GM03348 (cell line): ENCODE data around the gene KMT2D.
"Not testable (repeated sequence)": the region's sequence is repeated elsewhere in the genome, so short reads cannot be mapped to it uniquely, and the experiment has no call there.

ENCODE experiments used
- DNase-seq: peaks from one replicate; pipeline ENCODE4 v3.0.0; 2012; ENCODE audit warnings: low spot score

Gene KMT2D

DNA sequence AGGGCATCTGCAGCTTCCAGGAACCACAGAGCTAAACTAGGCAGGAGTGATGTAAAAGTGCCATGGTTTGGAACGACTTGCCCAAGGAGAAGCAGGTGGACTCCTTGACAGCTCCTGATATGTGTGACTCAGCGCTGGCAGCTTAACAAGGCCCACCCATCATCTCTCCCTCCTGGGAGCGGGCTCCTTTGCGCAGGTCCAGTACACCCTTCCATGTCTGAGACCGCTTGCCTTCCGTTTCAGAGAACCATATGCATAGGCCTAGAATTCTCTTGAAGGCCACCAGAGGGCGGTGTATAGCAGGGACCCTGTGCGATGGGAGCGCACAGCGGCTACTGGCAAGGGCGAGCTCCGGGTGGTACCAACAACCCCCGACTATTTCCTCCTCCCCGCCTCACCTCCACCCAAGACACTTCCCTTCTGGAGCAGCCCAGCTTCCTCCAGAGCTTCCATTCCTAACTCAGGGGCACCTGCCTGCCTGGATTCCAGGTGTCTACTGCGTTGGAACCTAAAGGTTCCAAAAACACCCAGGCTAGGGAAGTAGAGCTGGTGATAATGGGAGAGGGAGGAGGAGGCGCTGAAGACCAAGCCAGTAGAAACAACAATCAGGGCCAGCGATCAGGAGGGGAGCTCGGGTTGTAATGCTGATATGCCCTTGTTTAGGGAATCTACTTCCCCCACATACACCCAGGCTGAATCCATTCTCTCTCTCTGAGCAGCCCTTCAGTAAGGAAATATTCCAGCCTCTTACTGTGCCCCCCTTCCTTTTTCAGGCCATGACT, 27.7 kb upstream of the KMT2D start:
- peak; percentile 89 for DNase-seq

DNA sequence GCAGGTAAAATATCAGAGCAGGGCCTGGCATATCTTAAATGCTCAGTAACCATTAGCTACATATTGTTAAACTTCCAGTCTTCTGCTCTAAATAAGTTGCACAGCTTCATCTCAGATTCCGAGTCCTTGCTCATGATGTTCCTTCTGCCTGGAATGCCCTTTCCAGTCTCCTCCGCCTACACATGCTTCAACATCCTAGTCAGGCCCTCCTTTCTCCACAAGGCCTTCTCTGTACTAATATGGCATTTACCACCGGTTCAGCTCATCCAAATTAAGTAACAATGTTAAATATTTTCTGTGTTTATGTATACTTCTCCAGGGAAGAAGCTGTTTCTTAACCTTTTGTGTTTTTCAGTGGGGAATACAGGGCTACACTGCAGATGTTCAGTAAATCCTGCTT, 25.5 kb upstream of the KMT2D start:
- peak; percentile 60 for DNase-seq

DNA sequence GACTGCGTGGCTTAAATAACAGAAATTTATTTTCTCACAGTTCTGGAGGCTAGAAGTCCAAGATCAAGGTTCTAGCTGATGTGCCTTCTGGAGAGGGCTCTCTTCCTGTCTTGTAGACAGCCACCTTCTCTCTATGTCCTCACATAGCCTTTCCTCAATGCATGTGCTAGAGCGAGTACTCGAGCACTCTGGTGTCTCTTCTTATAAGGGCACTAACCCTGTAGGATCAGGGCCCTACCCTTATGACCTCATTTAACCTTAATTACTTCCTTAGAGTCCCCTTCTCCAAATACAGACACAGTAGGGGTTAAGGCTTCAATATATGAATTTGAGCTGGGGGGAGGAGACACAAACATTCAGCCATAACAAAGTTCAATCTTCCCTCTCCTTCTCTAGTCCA, 23.8 kb upstream of the KMT2D start:
- DNase-seq = no peak

DNA sequence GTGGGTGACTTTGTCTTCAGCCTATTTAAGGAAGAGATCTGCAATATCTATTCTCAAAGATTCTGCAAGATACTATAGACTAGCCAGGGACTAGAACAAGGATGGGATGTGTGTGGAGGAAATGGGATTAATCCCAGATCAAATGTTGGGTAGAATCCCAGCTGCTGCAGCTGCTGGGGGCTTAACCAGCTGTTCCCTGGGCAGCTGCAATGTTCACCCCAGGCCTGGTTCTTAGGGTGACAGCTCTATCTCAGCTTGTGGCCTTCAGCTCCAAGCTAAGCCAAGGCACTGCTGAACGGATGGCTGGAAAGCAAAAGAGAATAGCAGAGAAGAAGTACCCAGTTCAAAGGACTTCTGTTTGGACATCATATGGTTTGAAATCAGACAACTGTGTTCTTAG, 19.2 kb upstream of the KMT2D start:
- no peak for DNase-seq

DNA sequence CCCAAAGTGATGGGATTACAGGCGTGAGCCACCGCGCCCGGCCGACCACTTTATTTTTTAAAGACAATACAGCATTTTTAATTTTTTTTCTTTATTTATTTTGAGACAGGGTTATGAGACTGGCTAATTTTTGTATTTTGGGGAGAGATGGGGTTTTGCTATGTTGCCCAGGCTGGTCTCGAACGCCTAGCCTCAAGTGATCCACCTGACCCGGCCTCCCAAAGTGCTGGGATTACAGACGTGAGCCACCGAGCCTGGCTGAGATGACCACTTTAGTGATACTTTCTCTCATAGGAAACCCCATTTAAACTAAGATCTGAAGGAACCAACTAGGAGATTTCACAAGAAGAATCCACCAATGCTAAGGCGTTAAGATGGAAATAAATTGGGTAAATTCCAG, 10.4 kb upstream of the KMT2D start:
- DNase-seq = no peak

DNA sequence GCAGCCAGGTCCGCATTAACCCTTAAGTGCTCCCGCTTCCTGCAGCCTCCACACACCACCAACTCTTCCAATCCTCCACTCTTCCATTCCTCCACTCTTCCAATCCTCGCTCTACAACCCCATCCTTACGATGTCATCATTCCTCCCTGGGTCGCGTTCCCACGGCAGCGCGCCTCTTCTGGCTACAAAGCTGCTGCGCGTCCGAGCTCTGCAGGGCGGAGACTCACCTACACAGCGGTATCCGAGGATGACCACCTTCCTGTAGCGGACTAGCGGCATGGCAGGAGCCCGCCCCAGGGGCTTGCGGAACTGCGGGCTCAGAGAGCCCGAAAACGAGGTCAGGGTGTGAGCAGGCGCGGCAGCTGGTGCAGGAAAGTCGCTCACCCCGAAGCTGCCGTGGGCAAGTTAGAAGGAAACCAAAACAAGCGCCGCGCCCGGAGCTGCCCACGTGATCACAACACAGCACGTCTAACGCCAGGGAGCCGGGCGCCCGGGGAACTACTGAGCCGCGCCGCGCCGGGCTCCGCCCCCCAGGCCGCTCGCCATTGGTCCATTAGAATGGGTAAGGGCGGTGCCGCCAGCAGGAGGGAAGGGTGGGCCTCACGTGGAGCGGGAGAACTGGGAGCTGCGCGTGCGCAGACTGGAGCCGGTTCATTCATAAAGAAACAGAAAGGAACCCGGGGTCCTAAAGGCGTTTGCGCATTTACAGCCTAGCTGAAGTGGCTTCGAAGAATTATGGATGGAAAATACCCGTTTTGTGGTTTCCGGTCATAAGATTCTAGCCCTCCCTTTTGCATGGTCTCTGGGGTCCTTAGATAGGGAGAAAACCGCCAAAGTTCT, 9.1 kb upstream of the KMT2D start, which contains the start of gene RHEBL1:
Gene RHEBL1, minus strand, starts transcription at position 473 of the 840 bp plus-strand sequence. Its CDS starts 194 bp downstream, at position 279.
- peak; percentile 99 for DNase-seq

DNA sequence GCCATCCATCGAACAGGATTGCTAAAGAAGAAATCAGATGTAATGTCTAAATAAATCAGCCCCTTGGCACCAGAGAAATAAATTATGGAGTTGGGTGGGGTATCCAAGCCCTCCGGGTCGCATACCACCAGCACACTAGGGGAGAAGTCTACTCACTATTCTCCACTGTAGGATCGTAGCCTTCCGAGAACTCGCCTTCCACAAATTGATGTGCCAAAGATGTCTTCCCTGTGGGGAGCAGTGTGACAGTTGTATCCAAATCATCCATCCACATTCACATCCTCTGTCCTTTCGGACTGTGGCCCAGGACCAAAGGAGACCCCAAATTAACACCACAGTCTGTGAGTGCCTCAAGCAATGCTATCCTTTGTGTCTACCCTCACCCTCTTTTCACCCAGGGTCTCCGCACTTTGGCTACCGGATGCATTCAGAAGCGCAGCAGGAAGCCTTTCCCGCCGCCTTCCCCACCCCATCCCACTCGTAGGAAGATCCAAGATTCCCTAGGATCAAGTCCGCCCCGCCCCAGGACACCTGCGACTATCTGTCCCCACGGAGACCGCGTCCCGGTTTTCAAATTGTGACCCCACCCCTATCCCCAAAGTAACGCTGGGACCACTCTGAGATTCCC, 8.4 kb upstream of the KMT2D start:
- no peak for DNase-seq

DNA sequence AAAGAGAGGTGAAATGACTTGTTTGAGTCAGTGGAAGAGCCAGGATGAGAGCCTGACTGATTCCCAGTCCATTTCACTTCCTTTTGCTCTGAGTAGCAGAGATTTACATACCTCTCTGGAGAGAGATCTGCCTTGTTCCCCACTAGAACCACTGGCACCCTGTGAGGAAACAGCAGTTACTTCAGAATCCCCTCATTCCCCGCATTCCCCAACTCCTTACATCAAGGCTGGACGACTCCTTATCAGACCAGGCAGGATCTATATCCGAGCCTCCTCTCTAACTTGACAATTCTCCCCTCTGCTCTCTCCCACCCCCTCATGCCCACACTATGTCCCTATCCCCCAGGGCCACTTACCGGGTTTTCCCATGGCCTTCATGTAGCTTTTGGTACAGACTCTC, 5.5 kb upstream of the KMT2D start:
- DNase-seq = no peak

DNA sequence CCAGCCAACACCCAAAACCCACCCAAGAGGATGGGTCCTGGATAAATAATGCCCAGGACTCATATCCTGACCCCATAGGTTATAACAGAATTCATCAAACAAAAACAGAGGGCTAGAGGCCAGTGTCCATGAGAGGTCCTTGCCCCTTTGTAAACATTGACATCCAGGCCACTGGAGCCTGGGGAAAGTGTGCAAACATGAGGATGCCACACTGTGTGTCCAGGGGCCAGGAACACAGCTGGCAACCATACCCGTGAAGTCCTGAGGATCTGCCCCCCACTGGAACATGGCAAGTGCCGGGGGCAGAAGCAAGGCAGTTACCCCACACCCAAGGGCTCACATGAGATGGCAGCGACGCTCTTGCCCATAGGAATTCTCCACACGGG, 4.2 kb upstream of the KMT2D start:
- DNase-seq = no peak

DNA sequence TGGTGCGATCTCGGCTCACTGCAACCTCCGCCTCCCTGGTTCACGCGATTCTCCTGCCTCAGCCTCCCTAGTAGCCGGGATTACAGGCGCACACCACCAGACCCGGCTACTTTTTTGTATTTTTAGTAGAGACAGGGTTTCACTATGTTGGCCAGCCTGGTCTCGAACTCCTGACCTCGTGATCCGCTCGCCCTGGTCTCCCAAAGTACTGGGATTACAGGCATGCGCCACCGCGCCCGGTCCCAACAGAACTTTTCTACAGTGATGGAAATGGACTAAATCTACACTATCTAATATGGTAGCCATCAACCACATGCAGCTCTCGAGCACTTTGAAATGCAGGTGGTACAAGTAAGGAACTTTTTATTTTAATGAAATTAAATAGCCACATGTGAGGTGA, 1.3 kb upstream of the KMT2D start:
- not testable (repeated sequence) for DNase-seq

DNA sequence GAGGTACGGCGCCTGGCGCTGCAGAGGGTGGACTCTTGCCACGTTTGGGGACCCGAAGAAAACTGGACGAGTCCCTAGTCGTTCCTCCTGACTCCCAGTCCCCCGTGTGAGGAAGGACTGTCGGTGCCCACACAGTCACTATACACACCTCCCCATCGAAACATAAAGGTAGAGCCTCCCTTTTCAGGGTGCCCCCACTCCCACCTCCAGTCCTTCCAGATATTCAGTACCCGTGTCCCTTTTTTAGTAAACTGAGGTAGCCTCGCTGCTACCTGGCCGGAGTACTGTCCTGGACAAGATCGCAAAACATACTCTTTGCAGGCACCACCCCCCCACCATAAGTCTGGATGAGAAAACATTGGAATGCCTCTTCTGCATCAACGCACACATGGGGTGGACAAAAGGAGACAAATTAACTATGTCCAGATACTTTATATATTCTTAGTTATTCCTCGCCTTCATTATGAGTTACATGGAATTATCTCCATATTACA, 610 bp upstream of the KMT2D start:
- DNase-seq = no peak

DNA sequence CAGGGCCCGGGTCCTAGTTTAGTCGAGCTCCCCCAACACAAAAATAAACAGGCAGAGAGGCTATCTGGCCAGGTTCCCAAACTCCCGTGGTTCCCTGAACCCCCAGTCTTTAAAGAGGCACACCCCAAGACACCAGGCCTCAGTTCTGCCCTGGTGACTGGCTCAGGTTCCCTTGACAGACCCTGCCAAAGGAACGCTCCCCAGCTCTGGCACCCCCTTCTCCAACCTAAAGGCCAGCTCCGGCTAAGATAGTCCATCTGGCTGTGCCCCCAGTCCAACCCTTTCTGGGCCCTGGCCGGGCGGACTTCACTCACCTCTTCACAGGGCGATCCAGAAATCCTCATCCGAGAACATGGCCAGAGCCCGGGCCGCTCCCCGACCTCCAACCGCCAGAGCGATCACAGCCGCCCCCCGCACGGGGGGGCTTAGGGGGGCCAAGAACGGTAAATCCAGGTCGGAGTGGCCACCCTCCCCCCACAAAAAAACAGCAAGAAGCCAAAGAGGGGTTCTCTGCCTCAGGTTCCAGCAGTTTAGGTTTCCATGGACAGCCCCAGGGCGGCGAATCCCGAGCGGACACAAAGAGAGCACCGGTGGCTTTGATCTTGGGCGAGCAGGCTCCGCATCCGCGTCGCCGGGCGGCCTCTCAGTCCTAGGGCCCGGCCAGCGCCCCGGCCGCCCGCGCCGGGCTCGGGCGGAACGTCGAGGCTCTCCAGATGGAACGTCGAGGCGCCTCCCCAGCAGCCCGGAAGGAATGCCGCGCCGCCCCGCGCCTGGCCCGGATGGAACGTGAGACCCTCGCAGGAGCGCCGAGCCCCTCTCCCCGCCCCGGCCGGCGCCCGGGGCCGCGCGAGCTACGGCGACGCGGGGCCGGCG, 1.1 kb downstream of the KMT2D start:
- peak; percentile 62 for DNase-seq

DNA sequence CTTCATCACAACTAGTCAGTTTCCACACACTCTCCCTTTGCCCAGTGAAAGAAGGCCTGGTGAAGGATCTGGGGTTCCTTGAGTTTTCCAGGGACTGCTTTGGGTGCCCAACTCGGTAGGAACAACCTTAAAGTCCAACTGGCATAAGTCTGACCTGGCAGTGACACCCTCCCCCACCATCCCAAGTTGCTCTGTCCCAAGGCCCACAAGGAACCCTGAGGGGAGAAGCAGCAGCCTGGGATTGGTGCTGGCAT, 1.6 kb downstream of the KMT2D start:
- DNase-seq = no peak

DNA sequence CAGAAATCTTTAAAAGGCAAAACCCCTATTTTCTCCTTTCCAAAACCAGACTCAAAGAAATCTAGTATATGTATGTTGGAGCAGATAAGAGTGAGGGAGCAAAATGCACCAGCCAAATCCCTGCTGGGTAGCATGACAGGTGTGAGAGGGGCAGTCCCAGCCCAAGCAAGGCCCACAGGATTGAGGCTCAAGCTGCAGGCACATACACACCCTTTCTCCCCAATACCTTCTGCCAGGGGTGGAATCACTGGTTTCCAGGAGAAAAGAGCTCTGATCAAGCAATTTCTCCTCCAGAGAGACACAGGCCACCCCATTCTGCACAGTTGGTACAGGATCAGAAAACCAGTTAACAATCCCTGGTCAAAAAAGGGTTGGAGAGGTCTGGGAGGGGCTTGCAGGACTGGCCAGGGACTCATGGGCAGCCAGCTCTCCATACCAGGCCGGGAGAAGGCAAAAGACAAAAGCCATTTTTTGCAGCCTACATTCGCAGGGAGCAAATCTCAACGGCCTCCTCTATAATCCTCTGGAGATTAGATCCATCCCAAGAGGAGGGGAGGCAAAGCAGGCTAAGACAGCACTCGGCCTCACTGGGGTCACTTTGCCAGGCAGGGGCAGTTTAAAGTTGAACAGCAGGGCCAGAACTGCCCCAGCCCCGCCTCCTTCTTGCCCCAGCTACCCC, 2.1 kb downstream of the KMT2D start:
- DNase-seq = peak; percentile 43

DNA sequence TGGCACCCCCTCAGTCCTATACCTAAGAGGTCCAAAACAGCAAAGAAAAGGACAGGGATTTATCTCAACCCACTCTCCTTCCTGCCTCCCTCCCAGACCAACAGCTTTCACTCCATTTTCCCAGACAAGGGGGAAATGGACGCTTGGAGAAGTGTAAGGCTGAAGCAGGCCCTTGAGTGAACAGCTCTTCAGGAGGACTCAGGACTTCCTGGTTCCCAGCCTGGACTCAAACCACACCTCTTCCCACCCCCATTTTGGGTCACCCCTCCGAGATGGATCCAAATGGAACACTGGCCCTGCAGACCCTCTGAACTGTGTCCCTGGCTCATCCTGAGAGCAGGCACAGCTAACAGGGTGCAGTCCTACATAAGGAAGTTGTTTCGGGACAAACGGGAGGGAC, 2.7 kb downstream of the KMT2D start:
- DNase-seq = no peak

DNA sequence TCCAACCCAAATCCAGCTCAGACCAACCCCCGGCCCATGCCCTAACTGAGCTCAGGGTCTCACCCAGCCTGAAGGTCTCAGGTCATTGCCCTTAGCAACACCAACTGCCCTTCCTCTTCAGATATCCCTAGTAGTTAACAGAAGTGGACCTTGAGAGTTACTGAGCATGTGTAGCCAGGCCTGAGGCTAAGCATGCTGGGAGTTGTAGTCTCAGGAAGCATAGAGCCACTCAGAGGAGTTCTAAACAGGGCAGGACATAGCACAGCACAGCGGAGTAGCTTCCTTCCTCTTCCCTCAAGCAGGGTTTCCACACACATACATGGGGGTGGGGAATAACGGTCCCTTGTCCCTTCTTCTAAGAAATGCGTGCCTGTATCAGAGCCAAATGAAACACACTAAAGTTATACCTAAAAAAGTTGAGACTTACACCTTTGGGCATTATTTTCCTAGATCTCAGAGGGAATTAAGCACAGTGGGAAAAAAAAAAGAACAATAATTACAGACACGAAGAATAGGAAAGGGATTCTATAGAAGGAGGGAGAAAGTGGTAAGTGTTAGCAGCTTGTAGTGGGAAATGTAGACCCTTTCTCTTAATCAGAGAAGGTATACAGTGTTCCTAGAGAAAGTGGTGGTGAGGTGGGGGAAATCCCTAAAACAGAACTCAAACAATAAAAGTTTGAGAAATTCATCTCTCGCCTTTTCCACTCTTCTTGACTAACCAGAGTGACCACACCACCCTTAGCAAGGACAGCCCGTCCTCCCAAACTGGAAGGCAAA, 4.4 kb downstream of the KMT2D start:
- peak; percentile 85 for DNase-seq

DNA sequence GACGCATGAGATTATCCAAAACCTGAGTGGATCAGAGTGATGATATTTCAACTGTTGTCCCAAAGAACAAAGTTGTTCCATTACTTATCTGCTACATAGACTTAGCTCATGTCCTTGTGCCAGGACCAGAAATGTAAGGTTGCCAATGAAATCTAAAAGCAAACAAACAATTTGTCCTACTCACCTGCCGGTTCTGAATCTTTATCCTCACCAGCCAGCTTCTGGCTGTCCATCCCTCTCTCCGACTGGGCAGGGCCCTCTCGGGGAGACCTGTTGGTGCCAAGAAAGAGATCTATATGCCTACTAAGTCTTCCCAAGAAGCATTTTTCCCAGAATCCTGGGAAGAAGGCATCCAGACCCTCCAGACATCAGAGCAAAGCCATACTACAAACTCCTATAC, 5.5 kb downstream of the KMT2D start:
- no peak for DNase-seq

DNA sequence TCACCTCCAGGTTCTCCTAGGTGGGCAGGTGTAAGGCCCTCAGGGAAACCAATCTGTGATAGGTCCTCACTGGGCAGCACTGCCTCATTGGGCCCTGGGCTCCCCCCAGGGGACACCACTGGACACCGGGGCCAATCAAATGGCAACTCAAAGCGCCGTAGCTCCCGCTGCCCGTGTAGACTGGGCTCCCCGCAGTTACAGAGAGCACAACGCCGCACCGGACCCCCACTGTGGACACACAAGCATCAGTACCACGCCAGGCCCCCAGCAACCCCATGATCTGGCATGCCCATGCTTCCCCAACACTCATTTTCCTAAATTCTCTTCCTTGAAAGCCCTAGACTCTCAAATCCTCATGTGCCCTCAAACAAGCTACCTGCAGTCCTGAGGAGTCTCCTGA, 6.1 kb downstream of the KMT2D start:
- DNase-seq = no peak

DNA sequence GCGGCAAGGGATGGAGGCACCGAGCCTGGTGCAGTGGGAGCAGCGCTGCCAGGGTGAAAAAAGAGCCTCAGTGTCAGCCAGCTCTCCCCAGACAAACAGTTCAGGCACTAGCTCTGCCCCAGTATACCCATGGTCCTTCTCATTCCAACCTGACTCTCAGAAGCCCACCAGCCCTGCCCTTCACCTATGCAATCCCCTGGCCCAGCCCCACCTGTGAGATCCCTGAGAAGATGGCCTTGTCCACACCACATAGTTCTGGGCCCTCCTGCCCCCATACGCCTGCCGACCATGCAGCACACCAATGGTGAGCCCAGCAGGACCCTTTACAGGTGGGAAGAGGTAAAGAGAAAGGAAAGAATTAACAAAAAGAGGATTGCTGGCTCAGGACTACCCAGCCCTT, 6.5 kb downstream of the KMT2D start:
- no peak for DNase-seq

DNA sequence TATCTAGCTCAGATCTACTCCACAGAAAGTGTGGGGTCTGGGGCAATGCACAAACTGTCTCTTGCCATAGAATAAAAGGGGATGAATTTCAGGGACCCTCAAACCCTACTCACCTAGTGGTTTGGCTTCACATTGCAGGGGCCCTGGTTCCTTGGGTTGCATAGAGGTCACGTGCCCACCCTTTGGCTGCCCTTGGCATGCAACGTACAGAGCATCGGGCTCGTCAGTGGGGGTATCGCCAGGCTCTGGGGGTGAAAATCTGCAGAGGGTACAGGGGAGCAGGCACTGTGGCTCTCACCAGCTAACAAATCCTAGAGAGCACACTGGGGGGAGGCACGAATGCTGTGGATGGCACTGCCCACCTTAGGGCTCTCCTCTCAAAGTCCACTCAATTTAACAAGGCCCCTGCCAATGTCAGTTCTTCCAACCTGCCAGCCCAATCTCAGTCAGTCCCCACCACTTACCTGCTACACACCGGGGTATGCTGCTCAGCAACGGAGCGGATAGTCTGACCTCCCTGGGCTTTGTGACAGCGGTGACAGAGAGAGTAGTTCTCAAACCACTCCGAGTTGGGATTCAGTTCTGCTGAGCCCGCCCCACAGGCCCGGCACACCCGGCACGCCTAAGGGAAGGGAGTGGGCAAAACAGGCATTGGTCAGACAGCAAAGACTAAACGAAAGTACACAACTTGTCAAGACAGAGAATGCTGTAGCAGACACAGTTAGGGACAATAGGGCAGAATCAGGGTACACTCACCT, 8.0 kb downstream of the KMT2D start:
- DNase-seq = no peak
